Activated T-cell treated with anti-CD3 and anti-CD28 coated beads for 48 hours (primary cell): ENCODE results near the gene FADS6.
"Not testable (repeated sequence)": the region's sequence is repeated elsewhere in the genome, so short reads cannot be mapped to it uniquely, and the experiment has no call there.

Experiments used
- DNase-seq: peaks from one replicate; pipeline ENCODE4 v3.0.0-alpha.2; 2020; ENCODE audit warnings: low read depth

The FADS6 gene

GRCh38 chr17:74921026-74921681 is 27.7 kb upstream of the FADS6 start:
- DNase-seq: no peak

GRCh38 chr17:74920642-74921025 is 27.2 kb upstream of the FADS6 start:
- no peak for DNase-seq

- DNase-seq: no peak
These were observed 26.8 kb upstream of the FADS6 start for GRCh38 chr17:74920306-74920620.

GRCh38 chr17:74919440-74920305 is 26.2 kb upstream of the FADS6 start:
- no peak for DNase-seq

GRCh38 chr17:74918906-74919305 is 25.5 kb upstream of the FADS6 start:
- DNase-seq: no peak

- DNase-seq: no peak
These were observed 24.0 kb upstream of the FADS6 start for GRCh38 chr17:74917430-74917829.

- no peak for DNase-seq
These were observed 23.4 kb upstream of the FADS6 start for GRCh38 chr17:74916851-74917199.

GRCh38 chr17:74916136-74916850 is 22.9 kb upstream of the FADS6 start:
- no peak for DNase-seq

GRCh38 chr17:74911423-74911822 is 18.0 kb upstream of the FADS6 start:
- not testable (repeated sequence) for DNase-seq

- not testable (repeated sequence) for DNase-seq
These were observed 15.7 kb upstream of the FADS6 start for GRCh38 chr17:74909097-74909496.

- DNase-seq: no peak
These were observed 13.6 kb upstream of the FADS6 start for GRCh38 chr17:74907012-74907411.

GRCh38 chr17:74906214-74906793 is 12.9 kb upstream of the FADS6 start:
- not testable (repeated sequence) for DNase-seq

- DNase-seq: no peak
These were observed 11.4 kb upstream of the FADS6 start for GRCh38 chr17:74904687-74905409.

GRCh38 chr17:74903671-74904070 is 10.2 kb upstream of the FADS6 start:
- DNase-seq: no peak

- DNase-seq: no peak
These were observed 9.6 kb upstream of the FADS6 start for GRCh38 chr17:74903034-74903433.

GRCh38 chr17:74901353-74902135 is 8.1 kb upstream of the FADS6 start:
- DNase-seq: no peak

- DNase-seq: no peak
These were observed 6.8 kb upstream of the FADS6 start for GRCh38 chr17:74900208-74900607.

GRCh38 chr17:74898376-74898946 is 5.0 kb upstream of the FADS6 start:
- DNase-seq: no peak

GRCh38 chr17:74893936-74894671 is 671 bp upstream of the FADS6 start:
- DNase-seq: no peak
